Astrocyte (in vitro differentiated cells and primary cell): ENCODE measurements around the gene ERRFI1.

Source experiments
- EZH2 ChIP-seq: IDR thresholded peaks from 2 replicates; pipeline ENCODE4 v1.6.1; 2012; ENCODE audit warnings: mild to moderate bottlenecking, low read length, inconsistent platforms; ENCODE audit not compliant: insufficient read depth
- TF ChIP-seq, protein P1 (sequence below): IDR thresholded peaks from 2 replicates; pipeline ENCODE4 v1.5.1; 2011; ENCODE audit warnings: low read depth, mild to moderate bottlenecking, inconsistent platforms, low read length, moderate library complexity; ENCODE audit not compliant: insufficient read depth

- TF ChIP-seq, protein P1, sequence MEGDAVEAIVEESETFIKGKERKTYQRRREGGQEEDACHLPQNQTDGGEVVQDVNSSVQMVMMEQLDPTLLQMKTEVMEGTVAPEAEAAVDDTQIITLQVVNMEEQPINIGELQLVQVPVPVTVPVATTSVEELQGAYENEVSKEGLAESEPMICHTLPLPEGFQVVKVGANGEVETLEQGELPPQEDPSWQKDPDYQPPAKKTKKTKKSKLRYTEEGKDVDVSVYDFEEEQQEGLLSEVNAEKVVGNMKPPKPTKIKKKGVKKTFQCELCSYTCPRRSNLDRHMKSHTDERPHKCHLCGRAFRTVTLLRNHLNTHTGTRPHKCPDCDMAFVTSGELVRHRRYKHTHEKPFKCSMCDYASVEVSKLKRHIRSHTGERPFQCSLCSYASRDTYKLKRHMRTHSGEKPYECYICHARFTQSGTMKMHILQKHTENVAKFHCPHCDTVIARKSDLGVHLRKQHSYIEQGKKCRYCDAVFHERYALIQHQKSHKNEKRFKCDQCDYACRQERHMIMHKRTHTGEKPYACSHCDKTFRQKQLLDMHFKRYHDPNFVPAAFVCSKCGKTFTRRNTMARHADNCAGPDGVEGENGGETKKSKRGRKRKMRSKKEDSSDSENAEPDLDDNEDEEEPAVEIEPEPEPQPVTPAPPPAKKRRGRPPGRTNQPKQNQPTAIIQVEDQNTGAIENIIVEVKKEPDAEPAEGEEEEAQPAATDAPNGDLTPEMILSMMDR = no peak
- TF ChIP-seq EZH2 = no peak
Observed at GRCh38 chr1:8019229-8019620, 6.9 kb downstream of the ERRFI1 start.
